Thyroid gland (tissue), 4 donors: ENCODE data around the gene DTD2. TPM values are rescaled to one million over a fixed set of nuclear protein-coding genes. Genes with fewer than 3 reads are reported as not detected.

ENCODE experiments used
- DNase-seq, 2 donors: peaks; one replicate each; pipeline ENCODE4 v3.0.0-alpha.2; 2019
- H3K27ac ChIP-seq, 3 donors: fragments of 200-600 bp; sonication (generic); 1 replicate in 2 of 3; 2 replicates in 1 of 3; pipeline ENCODE4 v1.5.1; 2016 to 2019; ENCODE audit warnings: mild to moderate bottlenecking in 1 of 3, moderate library complexity in 1 of 3
- H3K27me3 ChIP-seq: fragments of 200-600 bp; sonication (generic); one replicate; pipeline ENCODE4 v1.5.1; 2019
- H3K36me3 ChIP-seq, 2 donors: fragments of 200-600 bp; sonication (generic); one replicate each; pipeline ENCODE4 v1.5.1; 2016 to 2019
- H3K4me1 ChIP-seq, 2 donors: fragments of 200-600 bp; sonication (generic); one replicate each; pipeline ENCODE4 v1.5.1; 2017 to 2019
- H3K4me3 ChIP-seq, 3 donors: fragments of 200-600 bp; sonication (generic); replicated peaks in 1 of 3; 1 replicate in 2 of 3; 2 replicates in 1 of 3; pipeline ENCODE4 v1.5.1; 2016; ENCODE audit warnings: mild to moderate bottlenecking in 1 of 3
- H3K9me3 ChIP-seq: fragments of 200-600 bp; sonication (generic); one replicate; pipeline ENCODE4 v1.5.1; 2017
- POLR2A ChIP-seq, 2 donors: fragments of 450-650 bp; IDR thresholded peaks; one replicate each; pipeline ENCODE4 v1.6.1; 2017; ENCODE audit warnings: antibody characterized with exemption in 2 of 2, mild to moderate bottlenecking in 2 of 2, moderate library complexity in 1 of 2
- WGBS, 2 donors: methylation state at CpG; one replicate each; pipeline ENCODE4 v1.1.5; 2017; 5-methylcytosine and 5-hydroxymethylcytosine counted together
- intact Hi-C: fragments of 100-400 bp; cut with DNase I; formaldehyde crosslinking; loops from one replicate; pipeline ENCODE4 v1.15.1; 2023
- total RNA-seq, 4 donors: library from RNA; depleted of rRNA; stranded (reverse); fragments of >200 nt; gene quantifications; one replicate each; pipeline ENCODE4 v1.2.3, GENCODE V29; 2016
- TF ChIP-seq, protein P1 (sequence below), 6 experiments: fragments of 200-600 bp in 3 of 6; fragments of 450-650 bp in 3 of 6; sonication (generic) in 3 of 6; IDR thresholded peaks; one replicate each; pipeline ENCODE4 v1.5.1; 2016 to 2019; ENCODE audit warnings: antibody characterized with exemption in 6 of 6, mild to moderate bottlenecking in 2 of 6, inconsistent platforms in 1 of 6, moderate library complexity in 1 of 6

Gene DTD2
- total RNA-seq, 4 donors from 2014 or later = 32.7 to 50.2 (median 42.0) TPM

DNA sequence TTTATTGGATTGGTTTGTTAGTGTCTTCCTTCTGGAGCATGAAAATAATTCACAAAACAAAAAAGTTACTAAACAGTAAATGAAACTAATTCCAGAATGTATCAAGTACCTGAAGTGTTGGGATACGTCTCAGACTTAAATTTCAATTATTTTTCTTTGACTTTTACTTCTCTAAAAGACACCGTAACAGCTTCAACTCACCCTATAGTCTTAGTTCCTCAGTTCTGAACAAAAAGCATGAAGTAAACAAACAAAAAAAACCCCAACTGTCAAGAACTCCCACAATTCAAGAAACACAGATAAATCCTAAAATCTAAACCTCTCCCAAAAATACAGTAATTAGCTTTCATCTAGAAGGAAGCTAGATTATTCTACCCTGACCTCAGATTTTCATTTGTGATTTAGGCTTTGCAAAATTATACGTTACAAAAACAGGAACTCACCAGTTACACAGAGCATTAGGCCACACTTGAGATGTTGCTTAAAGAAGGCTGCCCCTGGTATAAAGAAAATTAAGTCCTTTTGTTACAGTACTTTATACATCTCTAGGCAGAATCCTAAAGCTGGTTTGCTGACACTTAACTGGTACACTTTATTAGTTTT is 47.2 kb downstream of the DTD2 start:
- Histone ChIP-seq H3K4me1 (peaks cover 0 to 13% of the 10 kb centered on the region in 2 donors), H3K27me3 (no peaks in the 10 kb centered on the region), H3K36me3 (no peaks in the 10 kb centered on the region), H3K4me3 (no peak overlapping the region), H3K9me3 (no peaks in the 10 kb centered on the region), H3K27ac (no peak overlapping the region)
- no peak for DNase-seq
- WGBS, 2 donors = 86 to 88% methylated on average over 3 of the region's 3 CpGs
- TF ChIP-seq POLR2A (IDR thresholded peaks at IDR 0.05) = no peak
- TF ChIP-seq, protein P1, sequence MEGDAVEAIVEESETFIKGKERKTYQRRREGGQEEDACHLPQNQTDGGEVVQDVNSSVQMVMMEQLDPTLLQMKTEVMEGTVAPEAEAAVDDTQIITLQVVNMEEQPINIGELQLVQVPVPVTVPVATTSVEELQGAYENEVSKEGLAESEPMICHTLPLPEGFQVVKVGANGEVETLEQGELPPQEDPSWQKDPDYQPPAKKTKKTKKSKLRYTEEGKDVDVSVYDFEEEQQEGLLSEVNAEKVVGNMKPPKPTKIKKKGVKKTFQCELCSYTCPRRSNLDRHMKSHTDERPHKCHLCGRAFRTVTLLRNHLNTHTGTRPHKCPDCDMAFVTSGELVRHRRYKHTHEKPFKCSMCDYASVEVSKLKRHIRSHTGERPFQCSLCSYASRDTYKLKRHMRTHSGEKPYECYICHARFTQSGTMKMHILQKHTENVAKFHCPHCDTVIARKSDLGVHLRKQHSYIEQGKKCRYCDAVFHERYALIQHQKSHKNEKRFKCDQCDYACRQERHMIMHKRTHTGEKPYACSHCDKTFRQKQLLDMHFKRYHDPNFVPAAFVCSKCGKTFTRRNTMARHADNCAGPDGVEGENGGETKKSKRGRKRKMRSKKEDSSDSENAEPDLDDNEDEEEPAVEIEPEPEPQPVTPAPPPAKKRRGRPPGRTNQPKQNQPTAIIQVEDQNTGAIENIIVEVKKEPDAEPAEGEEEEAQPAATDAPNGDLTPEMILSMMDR (IDR thresholded peaks at IDR 0.05) = no peak
- intact Hi-C loops = no loop called here

DNA sequence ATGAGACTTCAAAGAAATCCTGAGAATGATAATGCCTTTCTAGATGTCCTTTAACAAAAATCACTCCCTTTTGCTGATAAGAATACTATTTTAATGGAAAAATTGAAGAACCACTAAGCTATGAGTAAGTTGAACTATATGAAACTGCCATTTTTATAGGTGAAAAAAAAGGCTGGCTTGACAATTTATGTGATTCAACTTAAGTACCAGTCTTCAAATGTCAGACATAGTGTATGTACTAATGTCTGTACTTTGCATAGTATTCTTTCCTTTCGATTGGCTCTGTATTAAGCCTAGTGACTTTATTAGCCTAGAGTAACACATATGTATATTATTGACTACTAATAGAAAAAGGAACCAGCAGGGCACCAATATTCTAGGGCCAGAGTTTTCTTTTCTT is 48.9 kb downstream of the DTD2 start:
- H3K4me3 ChIP-seq = no peak overlapping the region
- no peak for DNase-seq
- H3K27ac ChIP-seq = no peak overlapping the region
- no peaks in the 10 kb centered on the region for H3K36me3 ChIP-seq
- TF ChIP-seq, protein P1 (IDR thresholded peaks at IDR 0.05) = no peak
- TF ChIP-seq POLR2A (IDR thresholded peaks at IDR 0.05) = no peak
- H3K9me3 ChIP-seq = no peaks in the 10 kb centered on the region
- intact Hi-C loops = no loop called here
- H3K27me3 ChIP-seq = no peaks in the 10 kb centered on the region
- H3K4me1 ChIP-seq = peaks cover 0 to 13% of the 10 kb centered on the region in 2 donors
- WGBS, 2 donors = 97 to 100% methylated on average over 1 of the region's 1 CpG

DNA sequence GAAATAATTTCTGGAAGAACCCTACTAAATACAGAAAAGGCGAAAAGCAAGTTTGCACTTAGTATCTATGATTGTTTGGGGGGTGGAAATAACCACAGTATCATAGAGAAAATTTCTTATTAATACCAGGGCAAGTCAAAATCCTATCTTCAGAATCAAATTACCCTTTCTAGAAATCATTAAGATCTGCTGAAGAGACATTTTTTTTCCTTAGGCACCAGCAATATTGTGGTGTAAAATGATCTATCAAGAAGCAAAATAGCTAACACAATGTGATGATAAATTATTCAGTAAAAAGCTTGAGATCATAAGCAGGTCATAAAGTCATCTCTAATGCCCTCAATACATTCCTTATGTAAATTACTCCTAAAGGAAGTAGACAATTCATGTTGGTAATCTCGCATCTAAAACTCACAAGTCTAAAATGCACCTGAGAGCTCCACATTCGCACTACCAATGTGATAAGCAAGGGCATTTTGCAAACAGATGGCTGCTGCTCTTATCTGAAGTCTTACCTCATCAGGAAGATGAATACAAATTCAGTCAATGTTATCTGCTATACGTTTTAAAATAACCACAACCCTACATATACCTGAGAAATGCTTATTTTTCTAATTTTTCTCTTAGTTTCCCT is 51.6 kb downstream of the DTD2 start:
- peaks cover 0 to 3% of the 10 kb centered on the region in 2 donors for H3K4me1 ChIP-seq
- H3K9me3 ChIP-seq = no peaks in the 10 kb centered on the region
- no peak for DNase-seq
- intact Hi-C loops = no loop called here
- no peak for TF ChIP-seq POLR2A (IDR thresholded peaks at IDR 0.05)
- TF ChIP-seq, protein P1 (IDR thresholded peaks at IDR 0.05) = no peak
- WGBS, 2 donors = 94 to 96% methylated on average over 4 of the region's 4 CpGs
- no peaks in the 10 kb centered on the region for H3K36me3 ChIP-seq
- no peak overlapping the region for H3K27ac ChIP-seq
- no peaks in the 10 kb centered on the region for H3K27me3 ChIP-seq
- H3K4me3 ChIP-seq = no peak overlapping the region

DNA sequence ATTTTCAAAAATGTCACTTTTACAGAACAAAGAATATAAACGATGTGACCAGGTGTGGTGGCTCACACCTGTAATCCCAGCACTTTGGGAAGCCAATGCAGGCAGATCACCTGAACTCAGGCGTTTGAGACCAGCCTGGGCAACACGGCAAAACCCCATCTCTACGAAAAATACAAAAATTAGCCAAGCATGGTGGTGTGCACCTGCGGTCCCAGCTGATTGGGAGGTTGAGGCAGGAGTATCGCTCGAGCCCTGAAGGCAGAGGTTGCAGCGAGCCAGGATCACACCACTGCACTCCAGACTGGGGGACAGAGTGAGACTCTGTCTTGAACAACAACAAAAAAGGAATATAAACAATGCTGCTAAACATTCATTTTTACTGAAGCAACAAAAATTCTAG is 52.2 kb downstream of the DTD2 start:
- Histone ChIP-seq H3K9me3 (no peaks in the 10 kb centered on the region), H3K4me1 (no peaks in the 10 kb centered on the region), H3K27me3 (no peaks in the 10 kb centered on the region), H3K4me3 (no peak overlapping the region), H3K36me3 (no peaks in the 10 kb centered on the region), H3K27ac (no peak overlapping the region)
- no peak for DNase-seq
- intact Hi-C loops = no loop called here
- no peak for TF ChIP-seq POLR2A (IDR thresholded peaks at IDR 0.05)
- TF ChIP-seq, protein P1 (IDR thresholded peaks at IDR 0.05) = no peak
- 96 to 98% methylated on average over 8 of the region's 8 CpGs for WGBS, 2 donors

DNA sequence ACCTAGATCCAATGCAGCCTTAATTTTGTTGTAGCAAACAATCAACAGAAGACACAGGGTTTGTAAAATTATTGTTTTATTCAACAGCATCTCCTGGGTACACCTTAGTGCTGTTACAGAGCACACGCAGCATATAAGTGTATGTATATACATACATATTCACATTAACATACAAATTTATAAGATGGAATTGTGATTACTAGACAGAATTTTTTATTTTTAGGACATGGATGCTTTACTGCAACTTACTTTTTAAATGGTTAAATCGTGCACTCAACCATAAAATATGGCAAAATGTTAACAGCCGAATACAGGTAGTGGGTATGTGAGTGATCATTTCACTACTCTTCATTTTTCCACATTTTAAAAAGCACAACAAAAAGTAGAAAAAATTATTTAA is 53.6 kb downstream of the DTD2 start:
- no peak for DNase-seq
- WGBS, 2 donors = 96 to 97% methylated on average over 3 of the region's 3 CpGs
- intact Hi-C loops = no loop called here

More for the DNA sequence above, 53.6 kb downstream of the DTD2 start:
- H3K4me1 ChIP-seq = no peaks in the 10 kb centered on the region
- no peak overlapping the region for H3K27ac ChIP-seq
- H3K27me3 ChIP-seq = no peaks in the 10 kb centered on the region
- H3K9me3 ChIP-seq = no peaks in the 10 kb centered on the region
- peaks cover 3 to 6% of the 10 kb centered on the region in 2 donors for H3K36me3 ChIP-seq
- H3K4me3 ChIP-seq = no peak overlapping the region
- TF ChIP-seq, protein P1 (IDR thresholded peaks at IDR 0.05) = no peak
- no peak for TF ChIP-seq POLR2A (IDR thresholded peaks at IDR 0.05)
